WERI-Rb-1 (cell line): ENCODE data around the gene SERPINC1.
"Not testable (repeated sequence)": the region's sequence is repeated elsewhere in the genome, so short reads cannot be mapped to it uniquely, and the experiment has no call there.

Experiments
- DNase-seq: peaks from one replicate; pipeline ENCODE4 v3.0.0-alpha.2; 2020
- H3K27ac ChIP-seq: fragments of 250-450 bp; sonication (Bioruptor Pico); 2 replicates; pipeline ENCODE4 v1.5.1; 2020; ENCODE audit warnings: mild to moderate bottlenecking, moderate library complexity
- H3K27me3 ChIP-seq: fragments of 250-450 bp; sonication (Bioruptor Pico); 2 replicates; pipeline ENCODE4 v1.5.1; 2021; ENCODE audit warnings: mild to moderate bottlenecking, low read depth, moderate library complexity; ENCODE audit not compliant: insufficient read depth, severe bottlenecking
- H3K36me3 ChIP-seq: fragments of 250-450 bp; sonication (Bioruptor Pico); 2 replicates; pipeline ENCODE4 v1.5.1; 2020; ENCODE audit warnings: mild to moderate bottlenecking, moderate library complexity
- H3K4me3 ChIP-seq: 2 replicates; pipeline ENCODE4 v1.5.1; 2011; ENCODE audit warnings: low read depth, mild to moderate bottlenecking, control low read depth, low read length
- H3K9me3 ChIP-seq: fragments of 250-450 bp; sonication (Bioruptor Pico); 2 replicates; pipeline ENCODE4 v1.5.1; 2021; ENCODE audit warnings: mild to moderate bottlenecking, moderate library complexity; ENCODE audit not compliant: severe bottlenecking
- TF ChIP-seq, protein P1 (sequence below): IDR thresholded peaks from 2 replicates; pipeline ENCODE4 v1.5.1; 2011; ENCODE audit warnings: low read depth, mild to moderate bottlenecking, control low read depth, inconsistent platforms, low read length

SERPINC1 gene

DNA sequence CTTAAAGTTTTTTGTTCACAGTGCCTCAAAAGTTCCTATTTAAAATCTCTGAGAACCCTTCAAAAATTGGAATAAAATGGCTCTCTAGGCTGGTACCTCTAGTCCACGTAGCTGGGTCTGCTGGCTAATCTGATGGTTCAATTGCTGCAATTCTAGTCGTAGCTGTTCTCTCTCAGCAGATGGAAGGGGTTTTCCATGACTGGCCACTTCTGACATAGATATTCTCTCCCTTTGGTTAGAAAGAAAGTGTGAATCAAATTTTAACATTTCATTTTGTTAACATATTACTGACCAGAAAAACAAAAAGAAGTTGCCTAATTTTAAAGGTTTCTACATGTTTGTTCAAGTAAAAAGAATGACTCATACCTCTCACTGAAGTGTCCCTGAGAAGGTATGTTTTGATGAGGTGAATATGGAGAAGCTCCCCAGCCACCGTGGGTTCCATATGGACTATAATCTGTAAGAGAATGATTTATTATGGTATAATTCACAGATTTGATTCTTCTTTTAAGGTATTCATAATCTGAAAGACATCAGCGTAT is 29.3 kb upstream of the SERPINC1 start:
- TF ChIP-seq, protein P1, sequence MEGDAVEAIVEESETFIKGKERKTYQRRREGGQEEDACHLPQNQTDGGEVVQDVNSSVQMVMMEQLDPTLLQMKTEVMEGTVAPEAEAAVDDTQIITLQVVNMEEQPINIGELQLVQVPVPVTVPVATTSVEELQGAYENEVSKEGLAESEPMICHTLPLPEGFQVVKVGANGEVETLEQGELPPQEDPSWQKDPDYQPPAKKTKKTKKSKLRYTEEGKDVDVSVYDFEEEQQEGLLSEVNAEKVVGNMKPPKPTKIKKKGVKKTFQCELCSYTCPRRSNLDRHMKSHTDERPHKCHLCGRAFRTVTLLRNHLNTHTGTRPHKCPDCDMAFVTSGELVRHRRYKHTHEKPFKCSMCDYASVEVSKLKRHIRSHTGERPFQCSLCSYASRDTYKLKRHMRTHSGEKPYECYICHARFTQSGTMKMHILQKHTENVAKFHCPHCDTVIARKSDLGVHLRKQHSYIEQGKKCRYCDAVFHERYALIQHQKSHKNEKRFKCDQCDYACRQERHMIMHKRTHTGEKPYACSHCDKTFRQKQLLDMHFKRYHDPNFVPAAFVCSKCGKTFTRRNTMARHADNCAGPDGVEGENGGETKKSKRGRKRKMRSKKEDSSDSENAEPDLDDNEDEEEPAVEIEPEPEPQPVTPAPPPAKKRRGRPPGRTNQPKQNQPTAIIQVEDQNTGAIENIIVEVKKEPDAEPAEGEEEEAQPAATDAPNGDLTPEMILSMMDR = no peak
- Histone ChIP-seq H3K27me3 (no peaks in the 10 kb centered on the region), H3K4me3 (no peak overlapping the region), H3K27ac (no peak overlapping the region), H3K9me3 (no peaks in the 10 kb centered on the region), H3K36me3 (peaks cover 92% of the 10 kb centered on the region)
- no peak for DNase-seq

DNA sequence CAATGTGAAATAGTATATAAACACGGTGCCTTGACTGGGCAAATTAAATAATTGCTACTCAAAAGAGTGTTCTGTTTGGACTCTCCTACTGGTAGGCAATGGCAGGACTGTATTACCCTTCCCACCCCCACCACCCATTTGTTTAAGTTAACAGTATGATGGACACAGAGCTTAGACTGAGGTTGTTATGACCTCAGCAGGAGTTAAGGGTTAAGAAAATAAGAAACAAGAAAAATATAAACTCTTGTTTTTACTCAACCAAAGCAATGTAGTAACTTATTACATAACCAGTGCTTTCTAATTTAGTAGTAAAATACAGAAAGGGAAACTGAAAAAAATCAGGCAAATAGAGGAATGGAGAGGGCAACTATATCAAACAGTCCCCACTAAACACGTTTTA is 19.9 kb upstream of the SERPINC1 start:
- no peak overlapping the region for H3K4me3 ChIP-seq
- H3K9me3 ChIP-seq = no peaks in the 10 kb centered on the region
- no peaks in the 10 kb centered on the region for H3K27me3 ChIP-seq
- TF ChIP-seq, protein P1 = no peak
- peaks cover 75% of the 10 kb centered on the region for H3K36me3 ChIP-seq
- DNase-seq = no peak
- H3K27ac ChIP-seq = no peak overlapping the region

DNA sequence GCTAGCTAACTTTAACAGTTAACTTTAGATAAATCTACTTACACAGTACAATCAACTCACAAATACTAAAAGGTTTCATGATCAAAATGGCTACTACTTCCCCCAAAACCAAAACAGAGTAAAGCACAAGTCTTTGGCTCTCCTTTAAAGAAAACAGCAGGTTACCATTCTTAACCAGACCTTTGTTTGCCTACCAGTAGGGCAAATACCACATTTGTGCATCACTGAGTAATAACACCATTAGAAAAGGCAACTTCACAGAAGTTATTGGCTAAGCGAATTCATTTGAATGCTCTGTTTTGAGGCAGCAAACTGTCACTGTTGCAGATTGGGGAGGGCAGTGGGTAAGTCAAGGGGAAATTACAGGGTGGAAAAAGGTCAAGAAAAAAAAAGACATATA is 17.3 kb upstream of the SERPINC1 start:
- TF ChIP-seq, protein P1 = no peak
- no peaks in the 10 kb centered on the region for H3K27me3 ChIP-seq
- H3K36me3 ChIP-seq = peaks cover 49% of the 10 kb centered on the region
- no peaks in the 10 kb centered on the region for H3K9me3 ChIP-seq
- DNase-seq = no peak
- no peak overlapping the region for H3K4me3 ChIP-seq
- H3K27ac ChIP-seq = no peak overlapping the region

DNA sequence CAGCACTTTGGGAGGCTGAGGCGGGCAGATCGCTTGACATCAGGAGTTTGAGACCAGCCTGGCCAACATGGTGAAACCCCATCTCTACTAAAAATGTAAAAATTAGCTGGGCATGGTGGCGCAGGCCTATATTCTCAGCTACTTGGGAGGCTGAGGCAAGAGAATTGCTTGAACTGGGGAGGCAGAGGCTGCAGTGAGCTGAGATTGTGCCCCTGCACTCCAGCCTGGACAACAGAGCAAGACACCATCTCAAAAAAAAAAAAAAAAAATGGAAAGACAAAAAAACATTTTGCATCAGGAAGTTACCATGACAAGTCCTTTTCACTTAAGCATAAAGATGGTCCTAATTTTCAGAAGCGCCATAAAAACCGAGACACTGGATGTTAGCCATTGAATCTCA is 13.4 kb upstream of the SERPINC1 start:
- peaks cover 17% of the 10 kb centered on the region for H3K36me3 ChIP-seq
- not testable (repeated sequence) for H3K27me3 ChIP-seq, DNase-seq, H3K9me3 ChIP-seq, H3K4me3 ChIP-seq, H3K27ac ChIP-seq

DNA sequence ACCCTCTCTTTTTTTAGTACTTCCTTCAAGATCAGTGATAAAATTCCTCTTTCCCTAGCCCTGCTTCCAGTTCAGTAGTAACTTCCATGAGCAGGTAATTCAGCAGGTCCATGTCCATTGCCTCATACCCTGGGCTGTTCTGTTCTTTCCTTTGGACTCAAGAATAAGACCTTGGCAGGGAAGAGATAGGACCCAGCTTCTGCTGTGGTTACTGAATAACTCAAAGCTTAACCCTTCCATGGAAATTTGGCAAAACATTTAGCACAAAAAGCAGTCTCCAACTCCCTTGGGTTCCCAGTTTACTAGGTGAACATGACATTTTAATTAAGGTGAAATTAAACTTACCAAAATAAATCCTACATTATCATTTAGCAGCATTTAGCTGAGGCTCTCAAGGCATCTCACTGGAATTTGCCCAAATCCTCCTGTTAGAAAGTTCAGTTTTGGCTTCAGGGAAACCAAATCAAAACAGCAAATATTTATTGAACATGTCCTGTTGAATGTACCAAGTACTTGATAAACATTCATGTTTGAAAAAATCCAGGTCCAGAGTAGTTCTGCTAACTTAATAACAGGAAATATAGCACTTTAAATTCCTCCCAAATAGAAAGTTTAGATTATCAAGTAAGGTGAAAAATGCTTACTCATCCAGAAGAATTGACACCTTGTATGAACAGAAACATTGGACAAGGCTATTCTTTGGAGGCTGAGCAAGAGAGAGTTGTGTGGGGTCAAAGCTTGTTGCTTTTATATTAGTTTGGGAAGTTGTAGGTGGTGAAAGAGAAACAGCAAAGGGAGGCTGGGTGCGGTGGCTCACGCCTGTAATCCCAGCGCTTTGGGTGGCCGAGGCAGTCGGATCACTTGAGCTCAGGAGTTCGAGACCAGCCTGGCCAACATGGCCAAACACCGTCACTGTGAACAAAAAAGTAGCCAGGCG is 8.4 kb upstream of the SERPINC1 start:
- Histone ChIP-seq H3K27ac (no peak overlapping the region), H3K36me3 (no peaks in the 10 kb centered on the region), H3K27me3 (no peaks in the 10 kb centered on the region), H3K4me3 (no peak overlapping the region), H3K9me3 (no peaks in the 10 kb centered on the region)
- DNase-seq = no peak
- TF ChIP-seq, protein P1 = no peak

DNA sequence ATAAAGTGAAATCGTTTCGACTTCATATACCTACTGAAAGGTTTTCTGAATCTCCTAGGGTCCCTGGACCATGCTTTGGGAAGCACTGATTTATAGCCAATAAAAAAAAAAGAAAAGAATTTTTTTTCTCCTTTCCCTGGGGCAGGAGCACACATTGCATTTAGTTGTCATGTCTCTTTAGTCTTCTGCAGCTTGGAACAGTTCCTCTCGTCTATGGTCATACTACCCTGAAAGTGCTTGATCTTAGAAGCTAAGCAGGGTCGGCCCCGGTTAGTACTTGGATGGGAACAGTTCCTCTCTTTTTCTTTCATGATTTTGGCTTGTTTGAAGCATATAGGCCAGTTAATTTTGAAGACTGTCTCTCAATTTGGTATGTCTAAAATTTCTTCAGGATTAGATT is 3.7 kb upstream of the SERPINC1 start:
- no peak for DNase-seq
- Histone ChIP-seq H3K27me3 (no peaks in the 10 kb centered on the region), H3K9me3 (no peaks in the 10 kb centered on the region), H3K36me3 (no peaks in the 10 kb centered on the region), H3K4me3 (no peak overlapping the region), H3K27ac (no peak overlapping the region)
- TF ChIP-seq, protein P1 = no peak
